ENCODE measurements around the gene GGACT. TPM values are rescaled to one million over a fixed set of nuclear protein-coding genes. Genes with fewer than 3 reads are reported as not detected.

The GGACT gene
- total and polyA plus RNA-seq, 2 of the 8 experiments (the other 6 are each of a cell fraction or from before 2014, with no cell fraction given) = 1.1 to 1.5 TPM

DNA sequence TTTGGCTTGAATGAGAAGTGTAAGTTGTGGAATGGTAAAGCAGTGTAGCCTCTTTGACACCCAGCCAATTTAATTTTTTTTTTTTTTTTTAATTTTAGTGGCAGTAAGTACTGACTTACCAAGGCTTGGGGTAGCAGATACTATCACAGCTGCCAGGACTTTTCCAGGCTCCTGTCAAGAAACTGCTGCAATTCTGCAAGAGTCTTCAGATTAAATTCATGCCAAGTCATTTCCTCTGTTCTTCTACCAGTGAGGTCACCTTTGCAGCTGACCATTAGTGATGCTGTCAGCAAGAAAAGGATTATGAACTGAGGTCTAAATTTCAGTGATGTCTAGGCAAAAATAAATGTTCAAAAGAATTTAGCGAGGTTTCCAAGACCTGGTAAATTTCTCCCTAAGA lies 91.2 kb downstream of the GGACT start (continued):
- TF ChIP-seq RFX5 (IDR thresholded peaks at IDR 0.05; ENCODE audit: borderline replicate concordance, low read depth, low read length) = no peak

All from H1 (cell line).